GM19240 (cell line): Measurements from ENCODE around the gene FRMD4A.

Experiments
- DNase-seq: peaks from one replicate; pipeline ENCODE4 v3.0.0; 2011; ENCODE audit warnings: low spot score; ENCODE audit not compliant: insufficient read length

The FRMD4A gene

DNA sequence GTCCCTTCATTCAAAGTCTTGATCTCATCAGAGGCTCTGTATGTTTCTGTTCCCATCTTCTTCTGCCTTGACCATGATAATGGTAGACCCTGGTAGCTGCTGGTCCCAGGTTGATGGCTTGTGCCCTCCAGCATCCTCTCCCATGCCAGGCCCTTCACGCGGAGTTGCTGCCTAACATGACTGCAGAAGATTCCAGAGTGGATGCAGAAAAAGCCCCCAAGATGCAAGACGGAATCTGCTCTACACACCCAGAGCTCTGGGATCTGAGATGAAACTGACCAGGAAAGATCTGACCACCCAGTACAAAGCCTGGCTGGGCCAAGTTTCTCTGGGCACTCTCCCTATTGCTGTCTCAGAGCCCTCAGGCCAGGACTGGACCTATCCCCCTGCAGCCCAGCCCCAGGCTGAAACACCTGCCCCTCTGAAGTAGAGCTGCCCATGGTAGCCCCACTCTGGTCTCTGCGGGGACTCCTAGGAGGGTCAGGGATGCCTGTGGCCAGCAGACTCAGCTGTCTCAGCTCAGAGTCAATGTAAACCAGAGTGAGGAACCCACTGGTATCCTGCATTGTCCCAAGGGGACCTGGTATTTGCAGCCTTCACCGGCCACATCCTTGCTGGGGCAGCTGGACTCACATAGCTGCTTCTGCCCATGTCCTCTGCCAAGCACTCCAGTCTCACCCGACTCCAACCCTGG lies 9.5 kb upstream of the FRMD4A start:
- no peak for DNase-seq

DNA sequence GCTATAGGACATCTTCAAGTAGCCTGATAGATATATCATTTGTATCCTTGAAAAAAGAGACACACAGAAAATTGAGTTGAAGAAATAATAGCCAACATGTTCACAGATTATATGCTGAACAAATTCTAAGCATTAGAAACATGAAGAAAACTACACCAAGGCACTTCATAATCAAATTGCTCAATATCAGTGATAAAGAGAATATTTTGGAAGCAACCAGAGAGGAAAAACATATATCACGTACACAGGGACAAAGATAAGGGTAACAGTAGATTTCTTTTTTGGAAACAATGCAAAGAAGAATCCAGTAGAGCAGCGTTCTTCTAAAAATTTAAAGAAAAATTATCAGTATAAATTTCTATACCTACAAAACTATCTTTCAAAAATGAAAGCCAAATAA lies 6.0 kb upstream of the FRMD4A start:
- DNase-seq, result no peak

DNA sequence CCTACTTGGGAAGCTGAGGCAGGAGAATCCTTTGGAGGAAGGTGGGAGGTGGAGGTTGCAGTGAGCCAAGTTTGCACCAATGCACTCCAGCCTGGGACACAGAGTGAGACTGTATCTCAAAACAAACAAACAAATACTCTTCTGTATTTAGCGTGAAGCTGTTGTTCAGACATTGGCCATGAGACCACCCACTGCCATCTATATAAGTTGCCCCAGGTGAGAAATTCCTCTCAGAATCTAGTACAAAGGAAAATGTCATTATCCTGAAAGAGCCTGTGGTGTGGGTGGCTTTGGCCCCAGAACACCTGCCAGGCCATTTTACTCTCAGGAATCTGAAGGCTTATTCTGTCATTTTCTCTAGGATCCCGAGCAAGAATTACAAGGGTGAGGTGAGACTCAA lies 4.0 kb upstream of the FRMD4A start:
- DNase-seq, result no peak

DNA sequence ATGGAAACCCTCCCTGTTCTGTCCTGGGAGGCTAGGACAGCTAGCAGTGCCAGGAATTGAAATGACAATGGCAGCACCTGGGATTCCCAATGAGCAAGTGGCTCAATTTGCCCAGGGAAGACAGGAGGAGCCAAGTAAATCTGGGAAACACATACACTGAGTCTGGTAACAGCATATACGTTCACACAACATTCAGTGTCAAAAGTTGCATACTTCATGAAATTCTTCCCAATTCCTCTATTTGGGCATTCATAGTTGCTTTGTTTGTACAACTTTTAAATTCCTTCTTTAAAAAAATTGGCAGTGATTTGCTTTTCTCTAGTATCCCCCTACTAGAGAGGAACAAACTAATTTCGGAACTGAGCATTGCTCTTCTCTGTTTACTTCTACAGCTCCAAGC lies 2.9 kb upstream of the FRMD4A start:
- DNase-seq, result no peak

DNA sequence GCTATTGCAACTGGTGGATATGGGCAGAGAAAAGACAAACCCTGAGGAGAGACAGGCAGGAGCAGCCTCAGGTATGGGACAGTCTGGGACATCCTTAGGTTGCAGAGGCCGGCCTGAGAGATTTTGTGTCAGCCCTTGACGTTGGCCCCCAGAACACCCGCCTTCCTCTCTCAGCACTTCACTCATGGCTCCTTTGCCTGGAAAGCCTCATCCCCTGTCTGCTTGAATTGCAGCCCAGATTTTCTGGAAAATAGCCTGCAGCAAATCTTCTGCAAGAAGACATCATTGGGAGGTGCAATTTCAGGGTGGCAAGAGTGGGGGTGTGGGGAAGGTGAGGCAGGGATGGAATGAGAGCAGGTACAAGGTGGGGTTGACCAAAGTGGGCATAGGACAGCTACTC lies 2.2 kb upstream of the FRMD4A start:
- DNase-seq, result no peak

DNA sequence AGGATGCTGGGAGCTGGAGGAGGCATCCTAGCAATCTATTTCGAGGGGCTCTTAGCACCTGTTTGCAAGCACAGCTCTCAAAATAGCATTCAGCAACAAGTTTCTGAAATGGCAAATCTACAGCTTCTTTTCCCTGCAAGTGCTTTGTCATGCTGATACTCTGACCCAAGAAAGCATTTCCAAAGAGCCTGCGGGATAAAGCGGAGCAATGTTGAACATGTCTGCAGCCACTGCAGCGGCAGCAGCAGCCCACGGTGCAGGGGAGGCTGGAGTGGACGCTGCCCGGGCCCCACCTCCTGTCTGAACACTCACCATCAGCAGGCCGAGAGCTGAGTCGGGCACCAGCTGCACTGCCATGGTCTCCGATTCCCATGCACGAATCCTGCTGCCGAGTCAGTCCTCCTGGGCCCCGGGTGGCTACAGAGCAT lies 964 bp downstream of the FRMD4A start:
- DNase-seq, result no peak

DNA sequence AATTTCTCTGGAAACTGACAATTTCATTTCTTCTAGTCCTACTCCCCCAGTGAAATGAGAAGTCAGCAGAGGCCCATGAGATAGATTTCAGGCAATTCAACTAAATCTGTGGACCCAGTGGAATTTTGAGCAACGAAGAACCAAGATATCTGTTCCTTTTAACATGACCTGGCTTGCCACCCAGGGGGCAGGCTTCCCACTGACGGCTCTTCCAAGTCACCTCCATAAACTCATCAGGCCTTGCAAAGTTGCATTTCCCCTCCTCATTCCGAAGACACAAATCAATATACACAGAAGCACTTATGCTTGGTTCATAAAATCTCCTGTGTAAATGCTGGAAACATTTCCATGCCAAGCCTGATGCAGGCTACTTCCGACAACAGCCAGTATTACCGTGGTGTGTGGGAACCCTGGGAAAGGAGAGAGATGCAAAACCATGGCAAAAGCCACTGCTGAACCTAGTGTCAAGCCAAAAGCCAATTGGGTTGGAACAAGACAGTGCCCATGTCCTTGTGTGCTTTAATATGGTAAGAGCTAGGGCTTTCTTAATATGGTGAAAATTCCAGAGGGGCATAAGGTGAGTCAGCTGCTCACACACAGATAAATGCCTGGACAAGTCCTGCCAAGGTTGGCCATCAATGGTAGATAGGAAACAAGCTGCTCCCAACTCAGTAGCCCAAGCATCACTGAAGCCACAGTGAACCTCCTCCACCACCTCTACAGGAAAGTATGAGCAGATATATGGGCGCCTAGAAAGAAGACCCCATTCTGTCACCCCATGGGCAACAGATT lies 1.6 kb downstream of the FRMD4A start:
- DNase-seq, result no peak

DNA sequence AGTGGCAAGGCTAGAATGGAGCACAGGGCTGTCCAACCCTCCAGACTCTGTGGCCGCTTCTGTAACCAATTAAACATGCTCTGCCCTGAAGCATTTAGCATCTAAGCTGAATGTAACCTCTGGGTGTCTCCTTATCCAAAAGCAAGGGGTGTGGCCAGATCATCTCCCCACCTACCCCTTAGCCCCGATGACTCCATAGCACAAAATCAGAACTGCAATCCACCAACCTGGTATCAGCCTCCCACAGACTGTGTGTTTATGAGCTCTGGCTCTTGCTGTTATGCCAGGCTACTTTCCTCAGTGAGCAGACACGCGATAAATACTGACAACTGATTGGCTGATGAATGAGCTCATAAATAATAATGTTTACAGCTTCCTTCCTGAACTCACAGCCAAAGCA lies 3.2 kb downstream of the FRMD4A start:
- DNase-seq, result no peak

DNA sequence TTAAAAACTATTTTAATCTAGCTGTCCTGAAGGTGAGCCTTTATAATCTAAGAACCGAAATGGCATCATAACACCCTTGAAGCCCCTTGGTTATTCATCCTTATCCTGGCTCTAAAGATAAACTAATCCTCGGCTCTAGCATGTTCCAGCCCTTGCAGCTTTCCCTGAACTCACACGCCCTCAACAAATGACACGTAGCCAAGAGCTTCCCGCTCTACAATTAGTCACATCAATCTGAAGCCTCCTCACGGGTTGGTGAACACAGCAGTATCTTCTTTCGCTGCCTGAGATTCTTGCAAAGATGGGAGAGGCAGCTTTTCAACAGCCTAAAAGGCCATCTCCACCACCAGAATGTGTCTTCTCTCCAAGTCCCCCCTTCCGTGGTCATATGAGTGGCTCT lies 4.1 kb downstream of the FRMD4A start:
- no peak for DNase-seq

DNA sequence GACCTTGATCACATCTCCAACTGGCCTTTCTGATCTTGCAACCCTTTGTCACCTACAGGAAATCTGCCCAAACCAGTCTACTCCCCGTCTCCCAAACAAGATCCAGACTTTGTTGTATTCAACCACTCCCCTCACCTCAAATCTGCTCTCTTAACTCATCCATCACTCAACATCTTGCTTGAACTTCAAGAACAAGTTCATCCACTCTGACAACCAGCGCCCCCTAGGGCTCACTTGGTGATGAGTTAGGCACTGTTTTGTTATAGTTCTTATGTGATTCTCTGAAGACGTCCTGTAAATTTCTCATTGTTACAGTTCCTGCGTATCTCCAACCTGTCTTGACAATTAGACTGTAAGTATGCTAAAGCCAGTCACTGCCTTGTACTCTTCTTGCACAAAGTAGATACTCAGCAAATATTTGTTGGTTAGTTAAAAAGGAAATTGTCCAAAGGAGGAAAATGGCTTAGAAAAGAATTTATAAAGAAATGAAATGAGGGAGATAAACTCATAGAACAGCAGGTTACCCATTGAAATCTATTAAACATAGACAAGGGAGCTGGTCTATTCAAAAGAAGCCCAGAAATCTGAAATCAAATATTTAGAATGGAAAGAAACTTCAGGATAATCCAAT lies 5.3 kb downstream of the FRMD4A start:
- DNase-seq, result no peak

DNA sequence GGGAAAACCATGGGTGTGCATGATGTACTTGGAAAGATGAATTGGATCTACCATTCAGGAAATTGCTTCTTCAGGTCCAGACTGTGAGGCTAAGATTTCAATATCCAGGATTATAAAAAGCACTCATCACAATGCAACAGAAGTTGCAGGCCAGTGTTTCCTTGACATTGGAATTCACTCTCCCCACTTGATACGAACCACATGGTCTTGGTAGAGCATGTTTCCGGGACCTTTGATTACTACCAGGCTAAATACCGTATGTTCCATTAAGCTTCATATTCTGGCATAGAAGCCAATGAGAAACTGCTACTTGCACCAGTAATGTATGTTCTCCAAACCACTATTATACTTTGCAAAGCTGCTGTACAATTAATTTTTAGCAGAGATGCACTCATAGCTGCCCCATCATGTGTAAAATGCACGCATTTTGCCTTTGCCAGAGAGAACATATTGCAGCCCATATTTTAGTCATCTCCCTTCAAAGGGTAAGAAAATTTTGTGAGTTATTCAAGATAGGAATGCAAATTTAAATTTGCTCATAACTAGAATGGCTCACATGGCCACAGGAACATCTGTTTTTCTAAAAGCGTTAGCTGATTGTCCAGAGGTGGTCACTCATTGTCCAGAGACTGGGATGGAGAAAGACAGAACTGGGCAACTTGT lies 8.1 kb downstream of the FRMD4A start:
- no peak for DNase-seq

DNA sequence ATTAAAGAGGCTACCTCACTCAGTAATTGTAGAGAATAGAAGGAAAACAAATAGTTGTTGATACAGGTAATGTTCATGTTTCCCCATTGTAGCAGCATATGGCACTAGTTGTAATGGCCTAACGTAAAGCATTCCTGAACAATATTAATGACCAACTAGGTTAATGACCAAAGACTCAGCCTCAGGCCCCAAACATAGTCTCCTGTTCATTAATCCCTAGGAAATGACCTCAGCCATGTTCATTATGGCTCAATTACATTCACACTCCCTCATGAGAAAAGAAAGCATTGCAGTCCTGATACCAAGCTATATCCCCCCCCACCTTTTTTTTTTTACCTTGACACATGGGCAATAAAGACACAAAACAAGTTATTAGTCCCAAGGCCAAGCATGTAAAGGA lies 12.7 kb downstream of the FRMD4A start:
- DNase-seq, result no peak

DNA sequence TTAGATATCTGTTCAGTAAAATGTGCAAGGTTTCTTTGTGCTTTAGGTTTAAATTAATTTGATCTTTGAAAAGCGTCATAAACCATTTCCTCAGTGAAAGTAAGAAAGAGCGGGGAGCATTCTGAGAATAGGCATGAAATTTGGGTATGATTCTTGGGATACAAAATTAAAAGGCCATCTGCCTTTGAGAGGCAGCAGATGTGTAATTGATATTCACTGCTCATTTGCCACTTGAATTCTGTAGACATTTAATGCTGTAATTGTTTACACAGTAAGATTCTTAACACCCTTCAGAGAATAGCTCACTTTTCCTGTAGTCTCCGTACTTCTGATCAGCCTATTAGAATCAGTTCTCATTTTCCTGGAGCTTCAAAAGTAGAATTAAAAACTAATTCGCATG lies 18.7 kb downstream of the FRMD4A start:
- DNase-seq, result no peak

DNA sequence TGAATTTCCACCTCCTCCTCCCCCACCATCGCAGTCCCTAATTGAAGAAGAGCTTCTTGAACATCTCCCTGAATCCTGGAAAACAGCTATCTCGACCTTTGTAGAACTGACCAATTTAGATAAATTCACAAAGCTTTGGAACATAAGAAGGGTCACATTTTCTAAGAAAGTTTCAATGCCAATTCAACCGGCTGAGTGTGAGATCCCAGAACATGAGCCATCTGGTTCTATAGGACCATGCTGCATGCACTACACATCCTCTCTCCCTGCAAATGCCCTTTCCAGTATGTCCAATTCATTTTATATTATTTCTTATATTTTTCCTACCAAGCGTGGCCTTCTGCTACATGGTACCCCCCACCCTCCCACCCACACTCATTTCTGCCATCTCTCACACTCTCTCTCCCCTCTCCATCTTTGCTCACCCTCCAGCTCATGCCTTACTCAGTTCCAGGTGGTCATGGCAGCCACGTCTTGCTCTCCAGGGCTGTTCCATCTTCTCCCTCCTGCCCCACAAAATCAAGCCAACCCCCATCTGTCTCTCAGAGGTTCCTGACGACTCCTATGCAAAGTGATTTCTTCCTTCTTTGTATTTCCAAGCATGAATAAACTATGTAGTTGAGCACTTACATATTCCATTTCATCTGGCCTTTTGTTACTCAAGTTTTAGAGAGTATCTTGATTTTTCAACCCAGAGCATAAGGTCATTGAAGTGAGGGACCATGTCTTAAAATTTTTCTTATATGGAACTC lies 19.3 kb downstream of the FRMD4A start:
- no peak for DNase-seq

DNA sequence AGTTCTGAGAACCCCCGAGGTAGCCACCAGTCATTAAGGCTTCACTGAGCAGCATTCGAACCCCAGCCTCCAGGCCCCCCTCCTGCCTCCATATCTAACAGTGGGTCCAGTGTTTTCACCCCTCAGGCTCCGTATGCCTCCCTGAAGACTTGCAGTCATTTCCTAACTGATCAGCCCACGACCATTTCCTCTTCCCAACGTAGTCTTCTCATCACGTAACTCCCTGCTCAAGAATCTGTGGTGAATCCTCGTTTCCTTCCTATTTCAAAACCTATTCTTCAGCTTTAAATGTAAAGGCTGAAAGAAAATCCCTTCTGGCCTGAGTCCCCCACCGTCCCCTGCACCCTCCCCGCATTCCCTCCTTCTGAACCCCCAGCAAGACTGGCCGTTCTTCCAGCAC lies 21.1 kb downstream of the FRMD4A start:
- DNase-seq, result no peak

DNA sequence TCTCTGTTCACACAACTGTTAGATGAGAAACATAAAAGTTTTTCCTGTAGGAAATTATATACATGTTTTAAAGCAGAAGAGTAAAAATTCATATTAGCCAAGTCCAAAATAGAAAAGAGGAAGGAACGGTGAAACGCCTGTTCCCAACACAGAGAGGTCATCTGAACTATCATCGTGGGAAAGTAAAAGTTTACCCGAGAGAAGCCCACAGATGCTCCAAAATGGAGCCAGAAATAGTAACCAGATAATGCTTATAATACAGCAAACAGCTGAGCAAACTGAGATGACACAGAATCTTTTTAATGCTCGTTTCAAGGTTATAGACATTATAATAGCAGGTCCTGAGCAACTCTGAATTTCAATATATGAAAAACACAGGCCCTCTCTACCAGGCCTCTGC lies 24.5 kb downstream of the FRMD4A start:
- no peak for DNase-seq

DNA sequence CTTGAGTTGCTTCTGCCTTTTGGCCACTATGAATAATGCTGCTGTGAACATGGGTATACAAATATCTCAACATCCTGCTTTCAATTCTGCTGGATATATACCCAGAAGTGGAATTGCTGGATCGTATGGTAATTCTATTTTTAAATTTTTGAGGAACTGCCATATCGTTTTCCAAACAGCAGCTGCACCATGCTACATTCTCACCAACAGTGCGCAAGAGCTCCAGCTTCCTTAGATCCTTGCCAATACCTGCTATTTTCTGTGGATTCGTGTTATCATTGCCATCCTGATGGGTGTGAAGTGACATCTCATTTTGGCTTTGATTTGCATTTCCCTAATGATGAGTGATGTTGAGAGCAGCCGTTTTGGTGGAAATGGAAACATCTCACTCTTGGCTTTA lies 26.7 kb downstream of the FRMD4A start:
- no peak for DNase-seq

DNA sequence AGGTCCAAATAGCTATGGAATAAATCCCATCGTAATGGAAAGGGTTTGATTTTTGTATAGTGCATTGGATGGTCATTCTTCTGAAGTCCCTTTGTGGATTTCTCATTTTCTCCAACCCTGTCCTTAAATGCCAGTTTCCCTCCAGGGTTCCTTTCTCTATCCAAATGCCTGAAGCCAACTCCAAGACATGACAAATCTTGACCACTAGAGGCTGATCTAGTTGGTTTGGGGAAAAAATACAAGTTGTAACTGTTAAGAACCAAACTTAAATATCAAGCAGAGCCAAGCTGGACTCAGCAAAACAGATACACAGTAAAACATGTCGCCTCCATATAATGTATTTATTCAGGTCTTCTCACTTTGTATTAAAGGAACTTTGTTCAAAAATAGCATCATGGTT lies 28.7 kb downstream of the FRMD4A start:
- DNase-seq, result no peak

DNA sequence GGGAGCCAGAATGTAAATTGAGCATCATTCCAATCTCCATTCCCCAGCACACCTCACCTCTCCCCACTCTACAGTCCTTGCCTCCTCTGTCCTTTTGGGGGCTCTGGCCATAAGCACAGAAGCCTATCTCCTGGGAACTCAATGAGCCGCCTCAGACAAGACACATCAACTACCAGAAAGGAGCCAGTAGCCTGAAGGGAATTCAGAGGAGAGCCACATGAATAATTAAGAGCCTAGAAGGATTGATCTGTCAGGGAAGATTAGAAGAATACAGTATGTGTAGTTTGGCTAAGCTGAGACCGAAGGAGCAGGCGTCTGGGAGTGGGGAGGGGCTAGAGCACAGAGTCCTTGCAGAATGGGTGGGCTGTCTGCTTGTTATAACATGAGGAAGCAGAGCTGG lies 31.2 kb downstream of the FRMD4A start:
- no peak for DNase-seq

DNA sequence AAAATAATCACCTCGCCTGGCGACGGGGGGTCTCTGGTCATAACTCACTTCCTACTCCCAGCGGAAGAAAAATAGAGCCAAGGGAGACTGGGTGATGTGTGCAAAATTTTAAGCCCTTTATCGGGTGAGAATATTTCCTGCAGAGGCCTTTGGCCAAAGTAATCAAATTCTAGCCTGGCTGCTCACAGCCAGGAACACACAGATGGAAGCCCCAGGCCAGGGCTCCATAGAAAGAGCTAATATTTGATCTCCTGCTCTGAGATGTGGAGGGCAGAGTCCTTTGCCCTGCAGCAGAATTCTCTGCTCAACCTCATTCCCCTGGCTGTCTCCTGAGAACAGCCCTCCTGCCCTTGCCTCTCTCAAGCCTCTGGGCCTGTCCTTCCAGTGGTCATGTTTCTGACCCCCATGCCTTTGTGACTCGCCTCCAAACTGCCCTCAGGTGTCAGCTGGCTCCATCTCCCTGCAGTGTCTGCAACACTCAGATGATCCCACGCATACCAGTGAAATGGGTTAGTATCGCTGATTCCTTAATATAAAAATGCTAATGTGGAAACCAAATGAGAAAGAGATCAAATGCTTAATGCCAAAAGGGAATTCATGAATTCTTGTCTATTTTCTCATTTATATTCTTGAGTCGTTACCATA lies 34.5 kb downstream of the FRMD4A start:
- no peak for DNase-seq
